ENCODE results near the gene LILRA6.
A peak's percentile ranks its signal among the peaks of the same experiment; 100 is the strongest.
"Not testable (repeated sequence)": the region's sequence is repeated elsewhere in the genome, so short reads cannot be mapped to it uniquely, and the experiment has no call there.

Gene LILRA6

DNA sequence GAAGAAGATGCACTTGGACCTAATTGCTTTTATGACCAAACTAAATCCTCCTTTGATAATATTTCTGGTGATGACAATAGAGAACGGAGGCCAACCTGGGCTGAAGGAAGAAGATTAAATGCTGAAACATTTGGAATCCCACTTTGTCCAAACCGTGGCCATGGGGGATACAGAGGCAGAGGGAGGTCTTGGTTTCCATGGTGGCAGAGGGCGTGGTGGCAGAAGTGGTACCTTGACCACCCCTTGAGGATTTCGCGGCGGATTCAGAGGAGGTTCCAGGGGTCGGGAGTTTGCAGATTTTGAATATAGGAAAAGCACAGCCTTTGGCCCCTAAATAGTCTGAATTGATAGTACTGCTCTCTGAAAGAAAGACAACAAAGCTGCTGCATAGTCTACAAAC, 12.6 kb downstream of the LILRA6 start:
- Mint-ChIP-seq H3K36me3 (ENCODE audit: low read depth) (no peaks in the 10 kb centered on the region), H3K27ac (no peak overlapping the region), H3K4me1 (ENCODE audit: low read depth) (peaks cover 8% of the 10 kb centered on the region), H3K9me3 (peaks cover 4% of the 10 kb centered on the region), H3K27me3 (ENCODE audit: low read depth) (peaks cover 45% of the 10 kb centered on the region), H3K4me3 (no peak overlapping the region)

- no peak overlapping the region for H3K27ac Mint-ChIP-seq
- no peaks in the 10 kb centered on the region for H3K36me3 Mint-ChIP-seq (ENCODE audit: low read depth)
- H3K27me3 Mint-ChIP-seq (ENCODE audit: low read depth) = peaks cover 36% of the 10 kb centered on the region
- H3K4me1 Mint-ChIP-seq (ENCODE audit: low read depth) = peaks cover 6% of the 10 kb centered on the region
- H3K9me3 Mint-ChIP-seq = peaks cover 4% of the 10 kb centered on the region
- no peak overlapping the region for H3K4me3 Mint-ChIP-seq
Observed at GRCh38 chr19:54229146-54229545, 13.4 kb downstream of the LILRA6 start.

GRCh38 chr19:54224619-54225018, 18.0 kb downstream of the LILRA6 start:
- not testable (repeated sequence) for H3K4me1 Mint-ChIP-seq (ENCODE audit: low read depth); H3K36me3 Mint-ChIP-seq (ENCODE audit: low read depth); H3K4me3 Mint-ChIP-seq; H3K27ac Mint-ChIP-seq; H3K9me3 Mint-ChIP-seq
- peaks cover 15% of the 10 kb centered on the region for H3K27me3 Mint-ChIP-seq (ENCODE audit: low read depth)

- not testable (repeated sequence) for H3K27ac Mint-ChIP-seq, H3K4me3 Mint-ChIP-seq
Observed at GRCh38 chr19:54223937-54224281, 18.7 kb downstream of the LILRA6 start.

GRCh38 chr19:54223277-54223936, 19.2 kb downstream of the LILRA6 start:
- H3K4me1 Mint-ChIP-seq (ENCODE audit: low read depth); H3K27me3 Mint-ChIP-seq (ENCODE audit: low read depth); H3K36me3 Mint-ChIP-seq (ENCODE audit: low read depth); H3K4me3 Mint-ChIP-seq; H3K9me3 Mint-ChIP-seq: not testable (repeated sequence)
- peak overlapping the region; percentile 60 for H3K27ac Mint-ChIP-seq

More at GRCh38 chr19:54223937-54224281, 18.7 kb downstream of the LILRA6 start:
- H3K9me3 Mint-ChIP-seq; H3K36me3 Mint-ChIP-seq (ENCODE audit: low read depth); H3K4me1 Mint-ChIP-seq (ENCODE audit: low read depth): not testable (repeated sequence)
- H3K27me3 Mint-ChIP-seq (ENCODE audit: low read depth) = peaks cover 11% of the 10 kb centered on the region

DNA sequence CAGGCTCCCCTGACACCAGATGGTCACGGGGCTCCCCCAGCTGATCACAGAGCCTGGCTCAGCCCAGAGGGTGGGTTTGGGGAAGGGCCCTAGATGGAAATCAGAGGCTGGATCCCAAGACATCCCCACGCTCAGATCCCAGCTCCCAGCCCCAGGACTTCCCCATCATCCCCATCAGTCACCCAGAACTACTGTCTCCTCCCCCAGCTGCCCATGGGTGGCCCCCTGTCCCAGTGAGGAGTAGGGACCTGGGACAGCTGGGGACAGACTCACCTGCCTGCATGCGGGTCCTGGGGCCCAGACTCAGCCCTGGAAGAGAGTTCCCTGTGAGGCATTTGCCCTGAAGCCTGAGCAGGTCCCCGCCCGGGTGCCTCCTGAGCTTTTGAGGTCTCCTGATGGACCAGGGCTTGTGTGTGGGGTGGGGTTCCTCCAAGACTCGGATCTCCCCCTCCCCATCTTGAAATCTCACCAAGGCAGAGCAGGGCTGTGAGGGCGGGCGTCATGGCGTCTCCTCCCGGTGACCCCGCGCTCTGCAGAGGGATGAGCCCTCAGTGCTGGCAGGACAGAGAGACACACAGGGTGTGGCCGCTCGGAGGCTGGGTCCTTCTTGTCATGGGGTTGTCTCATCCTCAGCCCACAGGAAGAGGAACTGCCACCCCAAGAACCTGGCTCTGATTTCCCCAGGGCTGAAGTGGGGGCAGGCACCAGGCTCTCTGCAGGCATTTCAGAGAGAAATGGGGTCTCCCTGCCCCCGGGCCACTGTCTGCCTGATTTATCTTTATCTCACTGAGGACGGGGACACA, 19.9 kb downstream of the LILRA6 start, which contains the start of gene LILRB3:
Gene LILRB3 (minus strand): TSS at position 534 of the 803 bp plus-strand sequence. CDS start 31 bp downstream, at position 503.
- Mint-ChIP-seq H3K4me3 (peak within 1 kb of the TSS; percentile 9), H3K27ac (peak within 1 kb of the TSS; percentile 60)
- H3K27me3 Mint-ChIP-seq (ENCODE audit: low read depth); H3K9me3 Mint-ChIP-seq; H3K4me1 Mint-ChIP-seq (ENCODE audit: low read depth); H3K36me3 Mint-ChIP-seq (ENCODE audit: low read depth): not testable (repeated sequence)

DNA sequence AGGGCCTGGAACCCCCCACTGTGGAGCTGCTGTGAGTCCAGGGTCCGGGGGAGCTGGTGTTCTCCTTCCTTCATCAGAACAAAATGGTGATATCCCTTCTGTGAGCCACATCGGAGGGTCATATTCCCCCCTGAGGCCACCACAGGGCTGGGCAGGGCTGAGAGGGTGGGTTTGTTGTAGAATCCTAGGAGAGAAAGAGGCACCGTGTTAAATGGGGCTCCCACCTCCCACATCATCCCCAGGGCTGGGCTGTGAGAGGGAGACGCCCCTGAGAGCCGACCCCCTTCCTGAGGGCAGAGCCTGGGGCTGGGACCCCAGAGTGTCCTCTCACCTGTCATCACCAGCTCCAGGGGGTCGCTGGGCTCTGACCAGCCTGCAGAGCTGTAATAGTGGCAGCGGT, 20.6 kb downstream of the LILRA6 start:
- not testable (repeated sequence) for H3K4me1 Mint-ChIP-seq (ENCODE audit: low read depth); H3K27me3 Mint-ChIP-seq (ENCODE audit: low read depth); H3K9me3 Mint-ChIP-seq; H3K36me3 Mint-ChIP-seq (ENCODE audit: low read depth); H3K4me3 Mint-ChIP-seq; H3K27ac Mint-ChIP-seq

DNA sequence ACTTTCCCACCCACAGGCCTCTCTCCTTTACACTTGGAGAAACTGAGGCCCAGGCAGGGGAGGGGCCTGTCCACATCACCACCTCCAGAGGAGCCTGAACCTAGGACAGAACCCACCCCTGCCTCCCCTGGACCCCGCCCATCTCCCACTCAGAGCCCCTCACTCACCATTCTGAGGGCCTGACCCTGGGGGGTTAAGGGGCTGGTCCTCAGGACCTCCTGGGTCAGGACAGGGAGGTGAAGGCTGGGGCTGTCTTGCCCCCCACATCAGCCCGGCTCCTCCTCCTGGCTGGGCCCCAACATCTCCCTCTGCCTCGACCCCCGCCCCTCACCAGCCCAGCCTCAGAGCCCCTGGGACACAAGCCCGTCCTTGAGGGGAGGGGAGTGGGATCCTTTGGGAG, 22.9 kb downstream of the LILRA6 start:
- not testable (repeated sequence) for H3K4me3 Mint-ChIP-seq; H3K9me3 Mint-ChIP-seq; H3K27me3 Mint-ChIP-seq (ENCODE audit: low read depth); H3K27ac Mint-ChIP-seq; H3K36me3 Mint-ChIP-seq (ENCODE audit: low read depth); H3K4me1 Mint-ChIP-seq (ENCODE audit: low read depth)

DNA sequence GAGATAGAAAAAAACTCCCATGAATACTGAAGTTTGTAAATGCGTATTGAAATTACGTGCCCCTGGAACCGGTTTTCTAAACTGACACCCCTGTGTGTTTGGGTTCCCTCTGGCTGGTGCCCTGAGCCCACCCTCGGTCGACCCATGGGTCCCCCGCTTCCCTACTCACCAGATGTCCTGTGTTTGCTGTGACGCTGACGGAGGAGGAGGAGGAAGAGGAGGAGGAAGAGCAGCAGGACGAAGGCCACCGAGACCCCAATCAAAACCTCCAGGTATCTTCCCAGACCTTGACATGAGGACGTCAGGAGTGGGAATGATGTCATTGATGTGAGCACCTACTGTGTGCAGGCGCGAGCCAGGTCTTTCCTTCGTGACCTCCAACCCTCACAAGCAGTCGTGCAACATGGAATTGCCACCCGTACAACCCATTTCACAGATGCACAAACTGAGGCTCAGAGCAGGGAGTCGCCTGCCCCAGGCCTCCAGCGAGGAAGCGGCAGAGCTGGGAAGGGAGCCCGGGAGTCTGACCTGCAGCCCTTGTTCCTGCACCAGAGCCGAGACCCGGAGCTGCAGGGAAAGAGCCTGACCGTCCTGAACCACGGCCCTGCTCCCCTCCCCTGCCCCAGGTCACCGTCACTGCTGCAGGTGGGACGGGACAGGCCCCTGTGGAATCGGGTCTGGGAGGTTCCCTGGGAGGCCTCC, 23.5 kb downstream of the LILRA6 start:
- Mint-ChIP-seq H3K27ac (no peak overlapping the region), H3K4me1 (ENCODE audit: low read depth) (peaks cover 6% of the 10 kb centered on the region), H3K4me3 (no peak overlapping the region), H3K36me3 (ENCODE audit: low read depth) (peaks cover 6% of the 10 kb centered on the region), H3K27me3 (ENCODE audit: low read depth) (peaks cover 3% of the 10 kb centered on the region), H3K9me3 (no peaks in the 10 kb centered on the region)

DNA sequence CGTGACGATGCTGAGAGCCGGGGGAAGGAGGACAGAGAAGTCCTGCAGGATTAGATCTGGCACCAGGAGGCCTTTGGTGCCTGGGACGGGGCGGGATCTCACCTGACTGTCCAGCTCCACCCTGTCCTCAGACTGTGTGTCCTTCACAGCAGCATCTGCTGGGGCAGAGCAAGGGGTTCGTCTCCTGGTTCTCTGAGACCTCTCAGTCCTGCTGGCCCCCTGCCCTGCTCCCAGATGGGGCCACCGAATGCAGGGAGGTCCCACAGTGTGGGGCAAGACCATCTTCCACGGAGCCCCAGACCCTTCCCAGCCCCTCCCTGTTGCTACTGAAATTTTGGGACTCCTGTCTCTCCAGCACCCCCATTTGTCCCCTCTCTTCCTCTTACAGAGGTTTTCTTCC, 24.3 kb downstream of the LILRA6 start:
- peaks cover 6% of the 10 kb centered on the region for H3K36me3 Mint-ChIP-seq (ENCODE audit: low read depth)
- H3K27ac Mint-ChIP-seq = no peak overlapping the region
- H3K9me3 Mint-ChIP-seq = no peaks in the 10 kb centered on the region
- no peak overlapping the region for H3K4me3 Mint-ChIP-seq
- H3K4me1 Mint-ChIP-seq (ENCODE audit: low read depth) = peaks cover 4% of the 10 kb centered on the region
- H3K27me3 Mint-ChIP-seq (ENCODE audit: low read depth) = no peaks in the 10 kb centered on the region

GRCh38 chr19:54217517-54218247, 24.9 kb downstream of the LILRA6 start:
- H3K4me3 Mint-ChIP-seq; H3K27me3 Mint-ChIP-seq (ENCODE audit: low read depth); H3K27ac Mint-ChIP-seq; H3K9me3 Mint-ChIP-seq; H3K36me3 Mint-ChIP-seq (ENCODE audit: low read depth); H3K4me1 Mint-ChIP-seq (ENCODE audit: low read depth): not testable (repeated sequence)

- Mint-ChIP-seq H3K36me3 (ENCODE audit: low read depth) (peaks cover 8% of the 10 kb centered on the region), H3K4me1 (ENCODE audit: low read depth) (no peaks in the 10 kb centered on the region), H3K27me3 (ENCODE audit: low read depth) (no peaks in the 10 kb centered on the region), H3K27ac (no peak overlapping the region), H3K4me3 (no peak overlapping the region), H3K9me3 (no peaks in the 10 kb centered on the region)
Observed at GRCh38 chr19:54216869-54217268, 25.7 kb downstream of the LILRA6 start.

DNA sequence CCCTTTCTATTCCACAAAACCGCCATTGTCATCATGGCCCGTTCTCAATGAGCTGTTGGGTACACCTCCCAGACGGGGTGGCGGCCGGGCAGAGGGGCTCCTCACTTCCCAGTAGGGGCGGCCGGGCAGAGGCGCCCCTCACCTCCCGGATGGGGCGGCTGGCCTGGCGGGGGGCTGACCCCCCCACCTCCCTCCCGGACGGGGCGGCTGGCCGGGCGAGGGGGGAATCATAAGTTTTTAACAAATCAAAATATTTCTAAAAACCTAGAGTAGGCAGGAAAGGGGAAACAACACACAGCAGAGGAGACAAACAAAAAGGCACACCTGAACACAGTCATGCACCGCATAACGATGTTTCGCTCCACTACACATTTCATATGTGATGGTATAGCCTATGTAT, 27.9 kb downstream of the LILRA6 start:
- H3K36me3 Mint-ChIP-seq (ENCODE audit: low read depth) = peaks cover 19% of the 10 kb centered on the region
- not testable (repeated sequence) for H3K27ac Mint-ChIP-seq; H3K4me3 Mint-ChIP-seq; H3K27me3 Mint-ChIP-seq (ENCODE audit: low read depth); H3K9me3 Mint-ChIP-seq
- peaks cover 15% of the 10 kb centered on the region for H3K4me1 Mint-ChIP-seq (ENCODE audit: low read depth)

DNA sequence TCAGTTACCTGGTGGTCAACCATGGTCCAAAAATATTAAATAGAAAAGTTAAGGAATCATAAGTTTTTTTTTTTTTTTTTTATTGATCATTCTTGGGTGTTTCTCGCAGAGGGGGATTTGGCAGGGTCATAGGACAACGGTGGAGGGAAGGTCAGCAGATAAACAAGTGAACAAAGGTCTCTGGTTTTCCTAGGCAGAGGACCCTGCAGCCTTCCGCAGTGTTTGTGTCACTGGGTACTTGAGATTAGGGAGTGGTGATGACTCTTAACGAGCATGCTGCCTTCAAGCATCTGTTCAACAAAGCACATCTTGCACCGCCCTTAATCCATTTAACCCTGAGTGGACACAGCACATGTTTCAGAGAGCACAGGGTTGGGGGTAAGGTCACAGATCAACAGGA, 28.4 kb downstream of the LILRA6 start:
- H3K27ac Mint-ChIP-seq; H3K27me3 Mint-ChIP-seq (ENCODE audit: low read depth); H3K4me3 Mint-ChIP-seq; H3K9me3 Mint-ChIP-seq: not testable (repeated sequence)
- Mint-ChIP-seq H3K4me1 (ENCODE audit: low read depth) (peaks cover 15% of the 10 kb centered on the region), H3K36me3 (ENCODE audit: low read depth) (peaks cover 19% of the 10 kb centered on the region)

Measured in T-helper 1 cell treated with Interleukin-12 subunit alpha and Interleukin-12 subunit beta and Interleukin-4 antibody, amounts not matched to agents 30 μg/mL and 1 μg/mL, for 36 hours (primary cell).